Measurements from ENCODE around the gene KLHL29.
A peak's percentile ranks its signal among the peaks of the same experiment; 100 is the strongest.

KLHL29 gene

GRCh38 chr2:23376075-23376474 lies 8.9 kb upstream of the KLHL29 start:
- FAIRE-seq (no peak), DNase-seq (ENCODE audit: insufficient read length) (no peak)
- no peak for TF ChIP-seq POLR2A (IDR thresholded peaks at IDR 0.05; ENCODE audit: low read depth, low read length)
- no peak for TF ChIP-seq TAF1 (IDR thresholded peaks at IDR 0.05; ENCODE audit: borderline replicate concordance, low read depth, low read length)
- TF ChIP-seq POLR2AphosphoS5 (IDR thresholded peaks at IDR 0.05; ENCODE audit: low read depth, low read length): no peak

GRCh38 chr2:23376972-23377371 lies 8.0 kb upstream of the KLHL29 start:
- no peak for FAIRE-seq

GRCh38 chr2:23377771-23378170 lies 7.2 kb upstream of the KLHL29 start:
- TF ChIP-seq TAF1 (IDR thresholded peaks at IDR 0.05; ENCODE audit: borderline replicate concordance, low read depth, low read length): no peak
- TF ChIP-seq POLR2AphosphoS5 (IDR thresholded peaks at IDR 0.05; ENCODE audit: low read depth, low read length): no peak
- TF ChIP-seq POLR2A (IDR thresholded peaks at IDR 0.05; ENCODE audit: low read depth, low read length): no peak
- FAIRE-seq (no peak), DNase-seq (ENCODE audit: insufficient read length) (no peak)

More at GRCh38 chr2:23376972-23377371, 8.0 kb upstream of the KLHL29 start:
- DNase-seq (ENCODE audit: insufficient read length): no peak
- no peak for TF ChIP-seq TAF1 (IDR thresholded peaks at IDR 0.05; ENCODE audit: borderline replicate concordance, low read depth, low read length)
- TF ChIP-seq POLR2A (IDR thresholded peaks at IDR 0.05; ENCODE audit: low read depth, low read length): no peak
- no peak for TF ChIP-seq POLR2AphosphoS5 (IDR thresholded peaks at IDR 0.05; ENCODE audit: low read depth, low read length)

GRCh38 chr2:23378496-23378895 lies 6.5 kb upstream of the KLHL29 start:
- no peak for FAIRE-seq
- TF ChIP-seq POLR2A (IDR thresholded peaks at IDR 0.05; ENCODE audit: low read depth, low read length) (no peak), POLR2AphosphoS5 (IDR thresholded peaks at IDR 0.05; ENCODE audit: low read depth, low read length) (no peak)
- no peak for DNase-seq (ENCODE audit: insufficient read length)

GRCh38 chr2:23379220-23379695 lies 5.7 kb upstream of the KLHL29 start:
- TF ChIP-seq POLR2A (IDR thresholded peaks at IDR 0.05; ENCODE audit: low read depth, low read length): no peak
- TF ChIP-seq POLR2AphosphoS5 (IDR thresholded peaks at IDR 0.05; ENCODE audit: low read depth, low read length): no peak; the same call in 1 of the 2 replicates
- TF ChIP-seq TAF1 (IDR thresholded peaks at IDR 0.05; ENCODE audit: borderline replicate concordance, low read depth, low read length): no peak
- DNase-seq (ENCODE audit: insufficient read length): no peak
- no peak for FAIRE-seq

GRCh38 chr2:23380562-23381065 lies 4.4 kb upstream of the KLHL29 start:
- DNase-seq (ENCODE audit: insufficient read length) (peak; percentile 32), FAIRE-seq (peak; percentile 57)
- TF ChIP-seq TAF1 (IDR thresholded peaks at IDR 0.05; ENCODE audit: borderline replicate concordance, low read depth, low read length) (no peak), POLR2A (IDR thresholded peaks at IDR 0.05; ENCODE audit: low read depth, low read length) (peak; percentile 59; the same call in 1 of the 2 replicates), POLR2AphosphoS5 (IDR thresholded peaks at IDR 0.05; ENCODE audit: low read depth, low read length) (peak; percentile 61)

- DNase-seq (ENCODE audit: insufficient read length): no peak
- no peak for FAIRE-seq
- TF ChIP-seq TAF1 (IDR thresholded peaks at IDR 0.05; ENCODE audit: borderline replicate concordance, low read depth, low read length) (no peak), POLR2AphosphoS5 (IDR thresholded peaks at IDR 0.05; ENCODE audit: low read depth, low read length) (peak; percentile 10; the same call in 1 of the 2 replicates), POLR2A (IDR thresholded peaks at IDR 0.05; ENCODE audit: low read depth, low read length) (no peak)
Observed at GRCh38 chr2:23381084-23381483, 3.9 kb upstream of the KLHL29 start.

- FAIRE-seq (no peak), DNase-seq (ENCODE audit: insufficient read length) (no peak)
- TF ChIP-seq POLR2AphosphoS5 (IDR thresholded peaks at IDR 0.05; ENCODE audit: low read depth, low read length): no peak
- no peak for TF ChIP-seq TAF1 (IDR thresholded peaks at IDR 0.05; ENCODE audit: borderline replicate concordance, low read depth, low read length)
- TF ChIP-seq POLR2A (IDR thresholded peaks at IDR 0.05; ENCODE audit: low read depth, low read length): no peak
Observed at GRCh38 chr2:23381485-23381884, 3.5 kb upstream of the KLHL29 start.

- no peak for FAIRE-seq
Observed at GRCh38 chr2:23383100-23383499, 1.9 kb upstream of the KLHL29 start.

GRCh38 chr2:23385351-23385747 lies 370 bp downstream of the KLHL29 start:
- FAIRE-seq (no peak), DNase-seq (ENCODE audit: insufficient read length) (peak; percentile 46)
- TF ChIP-seq POLR2A (IDR thresholded peaks at IDR 0.05; ENCODE audit: low read depth, low read length) (no peak), POLR2AphosphoS5 (IDR thresholded peaks at IDR 0.05; ENCODE audit: low read depth, low read length) (no peak), TAF1 (IDR thresholded peaks at IDR 0.05; ENCODE audit: borderline replicate concordance, low read depth, low read length) (no peak)

More at GRCh38 chr2:23383100-23383499, 1.9 kb upstream of the KLHL29 start:
- DNase-seq (ENCODE audit: insufficient read length): no peak
- TF ChIP-seq TAF1 (IDR thresholded peaks at IDR 0.05; ENCODE audit: borderline replicate concordance, low read depth, low read length) (no peak), POLR2AphosphoS5 (IDR thresholded peaks at IDR 0.05; ENCODE audit: low read depth, low read length) (no peak), POLR2A (IDR thresholded peaks at IDR 0.05; ENCODE audit: low read depth, low read length) (no peak)

GRCh38 chr2:23385748-23386338 lies 864 bp downstream of the KLHL29 start:
- TF ChIP-seq POLR2AphosphoS5 (IDR thresholded peaks at IDR 0.05; ENCODE audit: low read depth, low read length) (no peak), POLR2A (IDR thresholded peaks at IDR 0.05; ENCODE audit: low read depth, low read length) (no peak), TAF1 (IDR thresholded peaks at IDR 0.05; ENCODE audit: borderline replicate concordance, low read depth, low read length) (no peak)
- FAIRE-seq (no peak), DNase-seq (ENCODE audit: insufficient read length) (peak; percentile 42)
